Body of pancreas (tissue), 4 donors: ENCODE data around the gene MRPS18A. TPM values are rescaled to one million over a fixed set of nuclear protein-coding genes. Genes with fewer than 3 reads are reported as not detected.

Source experiments
- ATAC-seq: fragments of 150-250 bp; one replicate; pipeline ENCODE4 v1.9.1; 2016
- DNase-seq, 4 donors: peaks; one replicate each; pipeline ENCODE4 v3.0.0-alpha.2; 2019
- H3K27ac ChIP-seq, 4 donors: fragments of 200-600 bp; sonication (generic); 1 replicate in 3 of 4; 2 replicates in 1 of 4; pipeline versions ENCODE4 v1.5.1 to v1.6.1; 2016 to 2019; ENCODE audit warnings: mild to moderate bottlenecking in 1 of 4, mixed read lengths in 1 of 4, moderate library complexity in 1 of 4
- H3K27me3 ChIP-seq, 2 donors: fragments of 200-600 bp; sonication (generic); one replicate each; pipeline ENCODE4 v1.6.0; 2016; ENCODE audit warnings: mild to moderate bottlenecking in 1 of 2
- H3K36me3 ChIP-seq, 2 donors: fragments of 200-600 bp; sonication (generic); replicated peaks in 1 of 2; 2 replicates each; pipeline ENCODE4 v1.5.1; 2016; ENCODE audit warnings: low read depth in 2 of 2; ENCODE audit not compliant: insufficient read depth in 1 of 2
- H3K4me1 ChIP-seq: fragments of 200-600 bp; sonication (generic); one replicate; pipeline ENCODE4 v1.6.0; 2016
- H3K4me3 ChIP-seq, 2 donors: fragments of 200-600 bp; sonication (generic); 1 replicate in 1 of 2; 2 replicates in 1 of 2; pipeline ENCODE4 v1.5.1; 2016 to 2019
- H3K9me3 ChIP-seq, 3 donors: fragments of 200-600 bp; sonication (generic); 1 replicate in 2 of 3; 2 replicates in 1 of 3; pipeline ENCODE4 v1.5.1; 2016
- POLR2A ChIP-seq, 3 donors: fragments of 450-650 bp; IDR thresholded peaks; one replicate each; pipeline ENCODE4 v1.6.1; 2016; ENCODE audit warnings: antibody characterized with exemption in 3 of 3, mild to moderate bottlenecking in 2 of 3
- WGBS, 2 donors: methylation state at CpG; one replicate each; pipeline ENCODE4 v1.1.5; 2017; 5-methylcytosine and 5-hydroxymethylcytosine counted together
- intact Hi-C: fragments of 100-400 bp; cut with DNase I; formaldehyde crosslinking; loops from one replicate; pipeline ENCODE4 v1.15.1; 2023
- total RNA-seq, 2 donors: library from RNA; depleted of rRNA; stranded (reverse); fragments of >200 nt; gene quantifications; one replicate each; pipeline ENCODE4 v1.1.0, GENCODE V29; 2016
- TF ChIP-seq, protein P1 (sequence below), 7 experiments: fragments of 450-650 bp in 4 of 7; fragments of 200-600 bp in 3 of 7; sonication (generic) in 3 of 7; IDR thresholded peaks; one replicate each; pipeline ENCODE4 v1.5.1; 2016 to 2019; ENCODE audit warnings: antibody characterized with exemption in 7 of 7

Gene MRPS18A
- total RNA-seq, 2 donors from 2014 or later: 16.9 to 36.3 TPM

- 89 to 90% methylated on average over 3 of the region's 3 CpGs for WGBS, 2 donors
- DNase-seq (no peak), ATAC-seq (no peak)
- TF ChIP-seq POLR2A (IDR thresholded peaks at IDR 0.05): no peak
- TF ChIP-seq, protein P1, sequence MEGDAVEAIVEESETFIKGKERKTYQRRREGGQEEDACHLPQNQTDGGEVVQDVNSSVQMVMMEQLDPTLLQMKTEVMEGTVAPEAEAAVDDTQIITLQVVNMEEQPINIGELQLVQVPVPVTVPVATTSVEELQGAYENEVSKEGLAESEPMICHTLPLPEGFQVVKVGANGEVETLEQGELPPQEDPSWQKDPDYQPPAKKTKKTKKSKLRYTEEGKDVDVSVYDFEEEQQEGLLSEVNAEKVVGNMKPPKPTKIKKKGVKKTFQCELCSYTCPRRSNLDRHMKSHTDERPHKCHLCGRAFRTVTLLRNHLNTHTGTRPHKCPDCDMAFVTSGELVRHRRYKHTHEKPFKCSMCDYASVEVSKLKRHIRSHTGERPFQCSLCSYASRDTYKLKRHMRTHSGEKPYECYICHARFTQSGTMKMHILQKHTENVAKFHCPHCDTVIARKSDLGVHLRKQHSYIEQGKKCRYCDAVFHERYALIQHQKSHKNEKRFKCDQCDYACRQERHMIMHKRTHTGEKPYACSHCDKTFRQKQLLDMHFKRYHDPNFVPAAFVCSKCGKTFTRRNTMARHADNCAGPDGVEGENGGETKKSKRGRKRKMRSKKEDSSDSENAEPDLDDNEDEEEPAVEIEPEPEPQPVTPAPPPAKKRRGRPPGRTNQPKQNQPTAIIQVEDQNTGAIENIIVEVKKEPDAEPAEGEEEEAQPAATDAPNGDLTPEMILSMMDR (IDR thresholded peaks at IDR 0.05): no peak
- intact Hi-C loops: no loop called here
- H3K9me3 ChIP-seq: no peaks in the 10 kb centered on the region
- H3K27ac ChIP-seq: no peak overlapping the region
- no peaks in the 10 kb centered on the region for H3K36me3 ChIP-seq
- no peaks in the 10 kb centered on the region for H3K27me3 ChIP-seq
- no peaks in the 10 kb centered on the region for H3K4me1 ChIP-seq
- no peak overlapping the region for H3K4me3 ChIP-seq
Observed at GRCh38 chr6:43734294-43734665, 46.7 kb upstream of the MRPS18A start.

- no peaks in the 10 kb centered on the region for H3K27me3 ChIP-seq
- no peaks in the 10 kb centered on the region for H3K4me1 ChIP-seq
- H3K27ac ChIP-seq: no peak overlapping the region
- no peak overlapping the region for H3K4me3 ChIP-seq
- 64 to 67% methylated on average over 10 of the region's 10 CpGs for WGBS, 2 donors
- DNase-seq (no peak), ATAC-seq (no peak)
- no peak for TF ChIP-seq POLR2A (IDR thresholded peaks at IDR 0.05)
- TF ChIP-seq, protein P1 (IDR thresholded peaks at IDR 0.05): no peak
- intact Hi-C loops: no loop called here
- no peaks in the 10 kb centered on the region for H3K9me3 ChIP-seq
- no peaks in the 10 kb centered on the region for H3K36me3 ChIP-seq
Observed at GRCh38 chr6:43733471-43734293, 46.1 kb upstream of the MRPS18A start.

DNA sequence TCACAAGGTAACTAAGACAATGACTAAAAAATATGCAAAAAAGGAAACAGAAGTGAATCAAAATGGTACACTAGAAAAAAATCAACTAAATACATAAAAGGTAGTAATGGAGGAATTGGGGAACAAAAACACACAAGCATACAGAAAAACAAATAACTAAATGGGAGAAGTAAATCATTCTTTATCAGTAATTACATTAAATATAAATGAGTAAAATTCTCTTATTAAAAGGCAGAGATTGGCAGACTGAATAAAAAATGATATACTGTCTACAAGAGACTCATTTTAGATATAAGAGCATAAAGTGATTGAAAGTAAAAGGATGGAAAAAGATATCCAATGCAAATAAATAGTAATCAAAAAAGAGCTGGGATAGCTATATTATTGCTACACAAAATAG is 43.0 kb upstream of the MRPS18A start:
- intact Hi-C loops: no loop called here
- DNase-seq (no peak), ATAC-seq (no peak)
- H3K4me1 ChIP-seq: no peaks in the 10 kb centered on the region
- no peaks in the 10 kb centered on the region for H3K36me3 ChIP-seq
- no peaks in the 10 kb centered on the region for H3K27me3 ChIP-seq
- H3K4me3 ChIP-seq: no peak overlapping the region
- no peaks in the 10 kb centered on the region for H3K9me3 ChIP-seq
- TF ChIP-seq POLR2A (IDR thresholded peaks at IDR 0.05): no peak
- TF ChIP-seq, protein P1 (IDR thresholded peaks at IDR 0.05): no peak
- H3K27ac ChIP-seq: no peak overlapping the region

GRCh38 chr6:43729537-43729936 is 41.9 kb upstream of the MRPS18A start:
- no peak for TF ChIP-seq POLR2A (IDR thresholded peaks at IDR 0.05)
- TF ChIP-seq, protein P1 (IDR thresholded peaks at IDR 0.05): no peak
- H3K27me3 ChIP-seq: no peaks in the 10 kb centered on the region
- H3K36me3 ChIP-seq: no peaks in the 10 kb centered on the region
- no peak overlapping the region for H3K4me3 ChIP-seq
- H3K27ac ChIP-seq: no peak overlapping the region
- H3K9me3 ChIP-seq: no peaks in the 10 kb centered on the region
- DNase-seq (no peak), ATAC-seq (no peak)
- no peaks in the 10 kb centered on the region for H3K4me1 ChIP-seq
- intact Hi-C loops: no loop called here
- WGBS, 2 donors: 81 to 88% methylated on average over 6 of the region's 6 CpGs

DNA sequence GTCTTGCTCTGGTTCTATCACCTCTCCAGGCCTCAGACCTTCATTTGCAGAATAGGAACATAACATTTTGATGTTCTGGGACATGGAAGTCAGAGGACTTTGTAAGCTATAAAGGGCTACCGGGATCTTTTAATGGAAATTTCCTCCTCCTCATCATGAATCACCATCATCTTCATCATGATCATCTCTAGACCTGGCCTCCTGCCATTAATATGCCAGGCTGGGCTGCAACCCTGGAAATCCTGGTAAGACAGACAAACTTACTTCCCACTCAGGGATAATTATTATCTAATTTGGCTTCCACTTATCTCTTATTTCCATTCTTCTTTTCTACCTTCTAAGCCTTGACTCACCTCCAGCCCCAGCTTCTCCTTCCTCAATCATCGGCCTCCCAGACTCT is 41.0 kb upstream of the MRPS18A start:
- no peak overlapping the region for H3K4me3 ChIP-seq
- TF ChIP-seq, protein P1 (IDR thresholded peaks at IDR 0.05): no peak
- no peak for TF ChIP-seq POLR2A (IDR thresholded peaks at IDR 0.05)
- no peaks in the 10 kb centered on the region for H3K27me3 ChIP-seq
- 59 to 66% methylated on average over 2 of the region's 2 CpGs for WGBS, 2 donors
- intact Hi-C loops: no loop called here
- H3K27ac ChIP-seq: no peak overlapping the region
- ATAC-seq (no peak), DNase-seq (no peak)
- no peaks in the 10 kb centered on the region for H3K9me3 ChIP-seq
- H3K36me3 ChIP-seq: no peaks in the 10 kb centered on the region
- H3K4me1 ChIP-seq: no peaks in the 10 kb centered on the region
